GM18909 (cell line): ENCODE measurements around the gene DCST2.
A peak's percentile ranks its signal among the peaks of the same experiment; 100 is the strongest.

Experiments used
- ATAC-seq: cut with Tn5 transposase; IDR thresholded peaks from one replicate; pipeline ENCODE4 v1.9.1; 2021; ENCODE audit warnings: mild to moderate bottlenecking; ENCODE audit not compliant: unreplicated experiment, poor library complexity

Gene DCST2

DNA sequence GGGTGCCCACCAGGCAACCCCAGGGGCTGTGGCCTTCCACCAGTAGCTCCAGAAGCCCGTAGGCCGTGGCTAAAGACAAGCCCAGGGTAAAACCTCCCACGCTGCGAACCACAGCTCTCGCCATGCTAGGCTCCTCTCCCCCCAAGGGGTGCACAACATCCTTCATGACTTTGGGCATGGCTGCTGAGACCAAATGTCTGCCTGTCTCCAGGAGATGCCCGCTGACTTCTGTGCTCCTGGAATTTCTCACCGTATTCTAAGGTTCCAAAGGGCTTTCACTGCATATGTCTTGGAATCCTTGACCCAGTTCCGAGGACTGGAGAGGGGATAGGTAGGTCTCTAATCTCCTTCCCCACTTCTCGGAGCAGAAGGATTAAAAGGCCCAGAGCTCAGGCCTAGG, at the start of gene DCST2, which contains the start of gene DCST1:
DCST2 (minus strand) TSS at position 258 of the 400 bp plus-strand sequence; CDS start at position 178, 80 bp downstream.
DCST1 (plus strand) TSS at position 301 of the 400 bp plus-strand sequence. CDS start 213 bp downstream, outside the sequence.
- no peak for ATAC-seq

GRCh38 chr1:155083052-155083541, 49.5 kb upstream of the DCST2 start:
- no peak for ATAC-seq

DNA sequence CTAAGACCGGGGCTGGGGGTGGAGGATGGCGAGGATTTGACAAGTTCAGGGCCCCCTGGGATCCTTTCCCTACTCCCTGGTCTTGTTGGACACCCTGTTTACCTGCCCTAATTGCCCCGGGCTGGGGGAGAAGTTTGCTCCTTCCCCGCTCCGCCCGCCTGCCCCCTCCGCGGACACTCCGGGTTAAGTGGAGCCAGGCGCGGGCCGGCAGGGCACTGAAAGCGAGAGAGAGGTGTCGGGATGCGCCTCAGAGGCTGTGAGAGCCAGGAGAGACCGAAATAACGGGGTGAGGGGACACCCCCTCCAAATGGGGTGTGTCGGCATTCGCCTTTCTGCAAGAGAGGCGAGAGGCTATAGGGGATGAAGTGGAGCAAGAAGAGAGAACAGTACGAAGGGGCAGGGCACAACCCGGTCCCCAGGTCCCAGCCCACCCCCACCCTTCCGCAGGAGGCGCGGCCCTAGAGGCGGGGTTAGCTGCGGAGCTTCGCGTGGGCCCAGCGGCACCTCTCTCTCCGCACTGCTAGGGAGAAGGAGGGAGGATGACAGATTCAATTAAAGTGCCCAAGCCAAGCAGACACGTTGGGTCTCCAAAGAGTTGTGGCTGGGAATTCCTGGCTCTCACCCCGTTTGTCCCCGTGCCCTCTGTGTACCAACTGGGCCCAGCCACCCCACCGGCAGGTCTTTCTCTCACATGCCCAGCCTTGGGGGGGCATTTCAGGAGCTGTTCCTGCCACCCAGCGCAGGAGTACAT, 48.9 kb upstream of the DCST2 start:
- ATAC-seq = no peak

GRCh38 chr1:155081472-155082300, 48.1 kb upstream of the DCST2 start:
- ATAC-seq = no peak

DNA sequence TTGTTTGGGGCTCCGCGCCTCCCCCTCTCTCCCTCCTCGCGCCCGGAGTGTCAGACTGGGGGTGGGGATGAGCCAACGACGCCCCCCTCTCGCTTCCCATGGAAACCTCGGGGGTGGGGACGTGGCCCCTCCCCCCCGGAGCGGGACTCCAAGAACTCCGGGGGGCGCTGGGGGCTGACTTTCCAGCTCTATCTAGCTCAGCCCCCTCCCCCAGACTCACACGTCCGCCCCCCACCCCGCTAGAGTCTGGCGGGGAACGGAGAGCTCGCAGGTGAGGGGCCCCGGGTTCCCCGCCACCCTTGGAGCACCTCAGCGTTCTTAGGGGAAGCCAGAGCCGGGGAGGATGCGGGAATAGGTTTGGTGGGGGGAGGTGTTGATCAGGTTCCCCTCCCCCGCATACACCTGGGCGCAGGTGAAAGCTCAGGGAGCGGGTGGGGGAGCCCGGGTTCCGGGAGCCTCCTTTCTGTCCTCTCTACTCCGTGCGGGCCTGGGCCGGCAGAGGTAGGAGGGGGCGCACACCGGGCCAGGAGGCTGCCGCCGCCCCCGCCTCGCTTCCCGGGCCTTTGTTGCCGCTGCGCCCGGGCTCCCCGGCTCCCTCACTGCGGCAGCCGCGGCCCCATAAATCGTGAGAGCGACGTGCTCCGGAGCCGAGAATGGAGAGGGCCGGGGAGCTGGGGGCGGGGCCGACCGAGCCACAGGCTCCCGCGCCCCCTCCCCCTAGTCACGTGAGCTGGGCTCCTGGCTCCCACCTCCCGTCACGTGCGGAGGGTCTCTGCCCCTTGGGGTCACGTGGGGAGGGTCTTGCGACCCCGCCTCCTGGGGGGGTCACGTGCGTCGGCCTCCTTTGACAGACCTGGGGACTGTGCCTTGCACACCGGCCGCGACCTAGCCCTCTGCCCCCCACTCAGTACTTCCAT, 47.0 kb upstream of the DCST2 start:
- no peak for ATAC-seq

GRCh38 chr1:155079487-155080311, 46.1 kb upstream of the DCST2 start:
- no peak for ATAC-seq

DNA sequence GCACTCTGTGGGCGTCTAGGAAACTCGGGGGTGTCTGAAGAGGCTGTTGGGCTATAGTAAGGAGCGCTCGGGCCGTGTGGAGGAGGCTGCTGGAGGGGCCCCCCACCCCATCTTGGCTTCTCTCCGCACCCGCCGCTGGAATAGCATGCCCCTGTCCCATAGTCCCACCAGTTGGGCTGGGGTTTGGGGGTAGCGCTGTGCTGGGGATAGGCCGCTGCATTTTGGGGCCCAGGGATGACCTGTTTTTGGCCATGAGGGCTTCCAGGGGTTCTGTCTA, 45.6 kb upstream of the DCST2 start:
- ATAC-seq = no peak

DNA sequence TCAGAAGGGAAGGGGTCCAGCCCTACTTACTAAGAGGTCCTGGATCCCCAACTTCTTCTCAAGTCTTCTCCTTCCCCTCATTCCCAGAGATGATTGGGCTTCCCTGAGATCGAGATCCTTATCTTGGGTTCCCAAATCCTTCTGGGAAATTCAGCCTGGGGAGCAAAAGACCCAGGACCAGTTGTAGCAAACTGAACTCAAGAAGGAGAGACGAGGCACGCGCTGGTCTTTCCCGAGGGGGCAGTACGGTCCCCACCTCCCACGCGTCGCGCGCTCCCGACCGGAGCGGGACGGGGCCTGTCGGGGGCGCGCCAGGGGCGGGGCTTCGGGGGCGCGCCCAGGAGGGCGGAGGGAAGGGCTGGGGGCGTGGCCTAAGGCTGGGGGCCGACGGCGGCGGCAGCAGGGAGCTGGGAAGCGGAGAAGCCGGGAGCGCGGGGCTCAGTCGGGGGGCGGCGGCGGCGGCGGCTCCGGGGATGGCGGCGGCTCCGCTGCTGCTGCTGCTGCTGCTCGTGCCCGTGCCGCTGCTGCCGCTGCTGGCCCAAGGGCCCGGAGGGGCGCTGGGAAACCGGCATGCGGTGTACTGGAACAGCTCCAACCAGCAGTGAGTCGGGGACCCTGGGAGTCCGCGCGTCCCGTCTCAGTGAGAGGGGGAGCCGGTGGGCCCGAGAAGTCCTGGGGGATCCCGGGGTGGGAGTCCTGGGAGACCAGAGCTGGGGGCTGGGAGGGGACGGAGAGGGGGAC, 45.1 kb upstream of the DCST2 start, which contains the start of gene EFNA3:
EFNA3 (plus strand) TSS at position 369 of the 741 bp plus-strand sequence; CDS start at position 474, 105 bp downstream.
- ATAC-seq = peak; percentile 46

GRCh38 chr1:155077758-155078445, 44.3 kb upstream of the DCST2 start:
- no peak for ATAC-seq

GRCh38 chr1:155077346-155077745, 43.8 kb upstream of the DCST2 start:
- no peak for ATAC-seq

DNA sequence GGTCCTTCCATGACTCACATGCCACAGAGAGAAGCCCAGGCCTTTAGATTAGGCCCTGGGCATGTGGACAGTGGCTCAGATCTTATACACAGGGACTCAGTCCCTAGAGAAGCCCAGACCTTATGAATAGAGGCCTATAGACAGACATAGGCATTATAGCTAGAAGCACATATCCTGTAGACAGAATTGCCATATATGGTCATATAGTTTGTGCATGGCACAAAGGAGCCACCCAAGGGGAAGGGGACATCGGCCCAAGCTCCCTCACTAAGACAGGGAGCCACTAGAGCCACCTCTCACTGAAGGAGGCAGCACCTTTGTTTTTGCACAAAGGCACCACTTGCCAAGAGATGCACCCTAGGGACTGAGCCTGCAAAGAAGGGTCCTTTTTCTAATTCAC, 42.8 kb upstream of the DCST2 start:
- no peak for ATAC-seq

- ATAC-seq = no peak
Measured at GRCh38 chr1:155075535-155075934, 42.0 kb upstream of the DCST2 start.

DNA sequence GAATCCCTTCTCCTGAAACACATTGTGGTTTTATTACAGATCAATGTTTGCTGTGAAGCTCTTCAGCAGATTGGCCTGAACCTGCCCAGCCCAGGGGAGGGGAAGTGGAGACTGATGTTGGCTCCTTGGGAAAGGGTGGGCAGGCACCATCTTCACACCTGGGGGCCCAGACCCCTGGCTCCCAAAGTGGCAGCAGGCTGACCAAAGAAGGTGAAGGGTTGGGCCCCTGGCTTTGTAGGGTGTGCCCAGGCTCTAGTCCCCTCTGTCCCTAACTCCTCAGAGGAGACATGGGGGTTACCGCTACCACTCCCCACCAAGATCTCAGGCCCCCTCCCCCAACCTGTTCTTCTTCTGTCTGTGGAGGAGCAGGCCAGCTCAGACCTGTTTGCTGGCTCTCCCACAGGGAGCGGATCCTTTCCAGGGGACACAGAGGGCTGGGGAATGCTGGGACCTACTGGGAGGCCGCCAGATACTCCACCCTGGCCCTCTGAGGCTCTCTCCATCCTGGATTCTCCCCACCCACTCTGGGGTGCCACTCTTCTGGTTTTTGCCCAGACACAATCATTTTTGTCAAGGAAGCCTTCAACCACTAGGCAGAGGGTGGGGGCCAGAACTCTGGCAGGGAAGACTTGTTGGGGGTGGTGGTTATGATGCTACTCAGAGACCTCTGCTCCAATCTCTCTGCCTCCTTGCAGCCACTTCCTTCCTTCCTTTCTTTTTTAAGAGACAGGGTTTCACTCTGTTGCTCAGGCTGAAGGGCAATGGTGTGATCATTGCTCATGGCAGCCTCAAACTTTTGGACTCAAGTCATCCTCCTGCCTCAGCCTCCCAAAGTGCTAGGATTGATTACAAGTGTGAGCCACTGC, 40.0 kb upstream of the DCST2 start:
- no peak for ATAC-seq

- ATAC-seq = no peak
Measured at GRCh38 chr1:155072531-155073289, 39.1 kb upstream of the DCST2 start.

GRCh38 chr1:155071701-155072100, 38.1 kb upstream of the DCST2 start:
- no peak for ATAC-seq

GRCh38 chr1:155070721-155071569, 37.4 kb upstream of the DCST2 start:
- peak; percentile 66 for ATAC-seq
